K562 (cell line): Measurements from ENCODE around the gene ANKRD2. TPM values are rescaled to one million over a fixed set of nuclear protein-coding genes. Genes with fewer than 3 reads are reported as not detected.

Source experiments
- ATAC-seq: fragments of 200-7000 bp; cut with Tn5 transposase; 3 replicates; pipeline ENCODE4 v1.9.1; 2020; ENCODE audit warnings: moderate library complexity
- BruUV-seq: library from RNA; stranded (reverse); fragments of 400-500 nt; replicated peaks from 2 replicates; lab custom pipeline; 2021; lab: Mats Ljungman, UMichigan
- CTCF ChIA-PET: fragments of 300-600 bp; formaldehyde crosslinking; extraction: SDS; loops from one replicate; lab custom pipeline; 2021; ENCODE audit warnings: low intra/inter-chr PET ratio; lab: Yijun Ruan, JAX
- POLR2A ChIA-PET: fragments of 300-600, 350-650 bp; sonication (Branson Sonifier 250); formaldehyde crosslinking; extraction: SDS; loops from one replicate; lab custom pipeline; 2021; ENCODE audit warnings: antibody characterized with exemption, inconsistent platforms; lab: Yijun Ruan, JAX
- DNase-seq, 4 experiments: peaks; one replicate each; pipeline versions ENCODE4 v3.0.0 to v3.0.0-alpha.2; 2011 to 2018; ENCODE audit warnings: low spot score in 3 of 4, mixed read lengths in 3 of 4; ENCODE audit errors: extremely low read depth in 1 of 4
- FAIRE-seq: peaks from 2 replicates; lab custom pipeline; 2011; peaks lifted over from hg19 to GRCh38; lab: Jason Lieb, UNC
- H2AFZ ChIP-seq: 2 replicates; pipeline ENCODE4 v1.6.0; 2011; ENCODE audit warnings: low read depth, low read length, control low read depth, inconsistent platforms
- H3K27ac ChIP-seq: fragments of 200-600 bp; 3 replicates; pipeline ENCODE4 v1.8.0; 2011; ENCODE audit warnings: low read depth, mild to moderate bottlenecking, control low read depth, inconsistent platforms, low read length, moderate library complexity, mixed read lengths; ENCODE audit errors: extremely low read depth
- H3K27me3 ChIP-seq, 2 experiments: fragments of 300-600 bp in 1 of 2; 2 replicates in 1 of 2; 3 replicates in 1 of 2; pipeline versions ENCODE4 v1.6.0 to v1.8.0; 2011; ENCODE audit warnings: inconsistent platforms in 2 of 2, low read length in 2 of 2, mild to moderate bottlenecking in 1 of 2, mixed read lengths in 1 of 2, moderate library complexity in 1 of 2; ENCODE audit not compliant: control insufficient read depth in 2 of 2, insufficient read depth in 2 of 2
- H3K36me3 ChIP-seq: fragments of 300-600 bp; 3 replicates; pipeline ENCODE4 v1.8.0; 2011; ENCODE audit warnings: mild to moderate bottlenecking, low read length, inconsistent platforms; ENCODE audit not compliant: control insufficient read depth, insufficient read depth
- H3K4me1 ChIP-seq, 2 experiments: fragments of 200-600 bp in 1 of 2; replicated peaks in 1 of 2; 2 replicates in 1 of 2; 3 replicates in 1 of 2; pipeline versions ENCODE4 v1.5.1 to v1.8.0; 2011; ENCODE audit warnings: inconsistent platforms in 2 of 2, low read length in 2 of 2, mild to moderate bottlenecking in 1 of 2, mixed read lengths in 1 of 2, moderate library complexity in 1 of 2; ENCODE audit not compliant: control insufficient read depth in 2 of 2, insufficient read depth in 2 of 2
- H3K4me2 ChIP-seq: 2 replicates; pipeline ENCODE4 v1.6.1; 2011; ENCODE audit warnings: low read length, control low read depth, inconsistent platforms, mixed read lengths; ENCODE audit not compliant: insufficient read depth
- H3K4me3 ChIP-seq: fragments of 200-600 bp; sonication (generic), shearing (Covaris generic); 2 replicates; pipeline ENCODE4 v1.5.1; 2016; ENCODE audit warnings: control low read depth, inconsistent platforms
- H3K79me2 ChIP-seq: fragments of 200-600 bp; 3 replicates; pipeline ENCODE4 v1.8.0; 2011; ENCODE audit warnings: low read length, inconsistent platforms; ENCODE audit not compliant: control insufficient read depth, insufficient read depth
- H3K9ac ChIP-seq, 2 experiments: 2 replicates each; pipeline versions ENCODE4 v1.6.0 to v1.6.1; 2011; ENCODE audit warnings: low read depth in 2 of 2, low read length in 2 of 2, control low read depth in 1 of 2, inconsistent platforms in 1 of 2, mild to moderate bottlenecking in 1 of 2, mixed read lengths in 1 of 2; ENCODE audit not compliant: insufficient read depth in 1 of 2
- H3K9me1 ChIP-seq: one replicate; pipeline ENCODE4 v1.6.0; 2011; ENCODE audit warnings: inconsistent platforms, mild to moderate bottlenecking, low read length, moderate library complexity; ENCODE audit not compliant: control insufficient read depth, insufficient read depth
- H3K9me3 ChIP-seq: replicated peaks from 2 replicates; pipeline ENCODE4 v1.5.1; 2011; ENCODE audit warnings: low read depth, low read length, inconsistent platforms; ENCODE audit not compliant: control insufficient read depth, insufficient read depth
- H4K20me1 ChIP-seq: replicated peaks from 2 replicates; pipeline ENCODE4 v1.6.1; 2011; ENCODE audit warnings: low read length, inconsistent platforms, mixed read lengths; ENCODE audit not compliant: control insufficient read depth, insufficient read depth
- NCOA2 ChIP-seq, 2 experiments: fragments of 450-650 bp; IDR thresholded peaks; 2 replicates each; pipeline ENCODE4 v1.6.1; 2018; ENCODE audit warnings: mild to moderate bottlenecking in 2 of 2, moderate library complexity in 1 of 2; ENCODE audit not compliant: partially characterized antibody in 2 of 2
- PHB2 ChIP-seq: fragments of 450-650 bp; IDR thresholded peaks from 2 replicates; pipeline ENCODE4 v1.6.1; 2017; ENCODE audit warnings: low read depth
- RBM22 ChIP-seq: fragments of 200-400 bp; formaldehyde crosslinking; IDR thresholded peaks from 2 replicates; pipeline ENCODE4 v1.6.1; 2018; ENCODE audit warnings: low read length, low read depth; ENCODE audit not compliant: poor library complexity, severe bottlenecking
- STAG1 ChIP-seq: sonication (generic); formaldehyde crosslinking; IDR thresholded peaks from 2 replicates; pipeline ENCODE4 v1.5.0; 2020; ENCODE audit warnings: missing genetic modification reagents, borderline replicate concordance
- TAF15 ChIP-seq: fragments of 200-400 bp; formaldehyde crosslinking; IDR thresholded peaks from 2 replicates; pipeline ENCODE4 v1.6.1; 2017; ENCODE audit warnings: mild to moderate bottlenecking, low read depth, low read length, moderate library complexity
- ZBTB1 ChIP-seq: sonication (generic); formaldehyde crosslinking; IDR thresholded peaks from 2 replicates; pipeline ENCODE4 v1.8.1; 2023; ENCODE audit warnings: missing genetic modification reagents, low read depth, mild to moderate bottlenecking, borderline replicate concordance
- ZNF134 ChIP-seq: fragments of 250-450 bp; sonication (Bioruptor Pico); conservative IDR thresholded peaks from 2 replicates; pipeline ENCODE4 v1.4.0; 2020
- ZNF175 ChIP-seq: fragments of 200-800 bp; sonication (Bioruptor generic); IDR thresholded peaks from 2 replicates; pipeline ENCODE4 v1.6.1; 2016; ENCODE audit warnings: low read depth, mild to moderate bottlenecking, missing genetic modification characterization, missing compliant biosample characterization
- ZNF41 ChIP-seq: fragments of 250-450 bp; sonication (Bioruptor Pico); conservative IDR thresholded peaks from 2 replicates; pipeline ENCODE4 v1.4.0; 2020; ENCODE audit warnings: mild to moderate bottlenecking
- ZNF586 ChIP-seq: fragments of 450-650 bp; formaldehyde crosslinking; conservative IDR thresholded peaks from 2 replicates; pipeline ENCODE4 v1.4.0; 2020; ENCODE audit warnings: mild to moderate bottlenecking, moderate library complexity
- WGBS: fragments of 100-300 bp; shearing (Covaris generic); methylation state at CpG from one replicate; pipeline ENCODE4 v1.1.6; 2016; ENCODE audit warnings: low coverage, mixed read lengths; ENCODE audit not compliant: insufficient coverage; ENCODE audit errors: missing lambda C conversion rate; 5-methylcytosine and 5-hydroxymethylcytosine counted together
- in situ Hi-C: fragments of 300-500 bp; cut with MboI; formaldehyde crosslinking; loops from 4 replicates; pipeline ENCODE4 v1.15.0; 2018; ENCODE audit warnings: inconsistent platforms, mixed read lengths
- intact Hi-C: fragments of 100-400 bp; cut with micrococcal nuclease; formaldehyde crosslinking; loops from 2 replicates; pipeline ENCODE4 v1.14.2; 2022
- polyA plus RNA-seq, 8 experiments: library from polyadenylated mRNA; depleted of rRNA in 4 of 8; stranded (reverse) in 5 of 8; unstranded in 3 of 8; fragments of >200 nt; fragmentation: Nextera tagmentation in 2 of 8; fragmentation: Illumina TruSeq in 1 of 8; extraction: Ambion mirVana in 2 of 8; extraction: Trizol in 1 of 8; gene quantifications; 2 replicates each; pipeline versions ENCODE4 v1.2.1 to v1.2.3, GENCODE V29; 2011 to 2014; ENCODE audit warnings: inconsistent platforms in 1 of 8, missing spikeins in 1 of 8
- total RNA-seq, 7 experiments: library from RNA; depleted of rRNA in 6 of 7; stranded (reverse); fragments of >200 nt in 6 of 7; fragmentation: Illumina TruSeq in 2 of 7; extraction: Trizol in 2 of 7; gene quantifications; 2 replicates each; pipeline versions ENCODE4 v1.2.1 to v1.2.3, GENCODE V29; 2011 to 2021; ENCODE audit warnings: low replicate concordance in 1 of 7
- TF ChIP-seq, protein P1 (sequence below): sonication (generic); formaldehyde crosslinking; IDR thresholded peaks from 2 replicates; pipeline ENCODE4 v1.8.1; 2022; ENCODE audit warnings: missing genetic modification reagents
- TF ChIP-seq, protein P2 (sequence below): fragments of 450-650 bp; formaldehyde crosslinking; IDR thresholded peaks from 2 replicates; pipeline ENCODE4 v1.4.0; 2020; ENCODE audit warnings: mild to moderate bottlenecking, mixed read lengths

ANKRD2 gene
- total and polyA plus RNA-seq, 9 of the 15 experiments (the other 6 are each of a cell fraction or from before 2014, with no cell fraction given), result not detected

DNA sequence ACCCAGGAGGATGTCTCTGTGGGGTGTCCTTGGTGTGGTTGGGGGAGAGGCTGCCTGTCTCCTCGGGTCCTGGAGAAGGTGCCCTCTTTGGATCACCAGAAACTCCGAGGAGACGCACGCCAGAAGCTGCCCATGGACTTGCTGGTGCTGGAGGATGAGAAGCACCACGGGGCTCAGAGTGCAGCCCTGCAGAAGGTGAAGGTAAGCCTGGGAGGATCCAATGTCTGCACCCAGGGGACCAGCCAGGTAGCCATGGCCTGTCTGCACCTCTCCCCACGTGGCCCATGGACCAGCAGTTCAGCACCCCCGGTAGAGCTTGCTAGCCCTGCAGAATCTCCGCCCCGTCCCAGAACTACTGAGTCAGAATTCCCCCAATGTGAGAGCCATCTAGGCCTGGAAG is 5.1 kb downstream of the ANKRD2 start:
- no peak overlapping the region for H3K4me3 ChIP-seq
- no peak overlapping the region for H3K9ac ChIP-seq
- H3K27ac ChIP-seq, result no peak overlapping the region
- POLR2A ChIA-PET, result no interaction called here
- H3K4me2 ChIP-seq, result no peak overlapping the region
- H4K20me1 ChIP-seq, result no peaks in the 10 kb centered on the region
- intact Hi-C loops, result loop anchor here (10.0 kb wide), 1 partner anchor 107 kb away; the partner anchor contains the start of gene AVPI1
- no peaks in the 10 kb centered on the region for H3K36me3 ChIP-seq
- H3K79me2 ChIP-seq, result no peaks in the 10 kb centered on the region
- H3K4me1 ChIP-seq, result peaks cover 2 to 8% of the 10 kb centered on the region in 2 experiments; a peak in 4 of 5 replicates
- H3K9me3 ChIP-seq, result no peaks in the 10 kb centered on the region
- CTCF ChIA-PET, result no interaction called here
- no peak overlapping the region for H2AFZ ChIP-seq
- no peak for ATAC-seq
- no peak for DNase-seq
- FAIRE-seq, result no peak
- in situ Hi-C loops, result no loop called here
- no TSS peak for BruUV-seq
- 12% methylated on average over 6 of the region's 9 CpGs for WGBS
- TF ChIP-seq, protein P1, sequence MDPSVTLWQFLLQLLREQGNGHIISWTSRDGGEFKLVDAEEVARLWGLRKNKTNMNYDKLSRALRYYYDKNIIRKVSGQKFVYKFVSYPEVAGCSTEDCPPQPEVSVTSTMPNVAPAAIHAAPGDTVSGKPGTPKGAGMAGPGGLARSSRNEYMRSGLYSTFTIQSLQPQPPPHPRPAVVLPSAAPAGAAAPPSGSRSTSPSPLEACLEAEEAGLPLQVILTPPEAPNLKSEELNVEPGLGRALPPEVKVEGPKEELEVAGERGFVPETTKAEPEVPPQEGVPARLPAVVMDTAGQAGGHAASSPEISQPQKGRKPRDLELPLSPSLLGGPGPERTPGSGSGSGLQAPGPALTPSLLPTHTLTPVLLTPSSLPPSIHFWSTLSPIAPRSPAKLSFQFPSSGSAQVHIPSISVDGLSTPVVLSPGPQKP (CRISPR knock-in tag), result no peak
- no peaks in the 10 kb centered on the region for H3K9me1 ChIP-seq
- H3K27me3 ChIP-seq, result no peaks in the 10 kb centered on the region

- intact Hi-C loops (loop anchor here (10.0 kb wide), 1 partner anchor 106 kb away; the partner anchor contains the start of gene AVPI1), in situ Hi-C loops (no loop called here)
- no peaks in the 10 kb centered on the region for H3K36me3 ChIP-seq
- no peak overlapping the region for H3K4me2 ChIP-seq
- H3K9me3 ChIP-seq, result no peaks in the 10 kb centered on the region
- no peaks in the 10 kb centered on the region for H3K79me2 ChIP-seq
- H3K9me1 ChIP-seq, result no peaks in the 10 kb centered on the region
- peaks cover 2 to 7% of the 10 kb centered on the region in 2 experiments; a peak in 4 of 5 replicates for H3K4me1 ChIP-seq
- no peak overlapping the region for H3K9ac ChIP-seq
- no peaks in the 10 kb centered on the region for H3K27me3 ChIP-seq
- H2AFZ ChIP-seq, result no peak overlapping the region
- H3K27ac ChIP-seq, result no peak overlapping the region
- FAIRE-seq (no peak), ATAC-seq (no peak), DNase-seq (no peak)
- ChIA-PET CTCF (no interaction called here), POLR2A (no interaction called here)
- WGBS, result 29% methylated on average over 5 of the region's 40 CpGs
- no peak overlapping the region for H3K4me3 ChIP-seq
- H4K20me1 ChIP-seq, result no peaks in the 10 kb centered on the region
- no TSS peak for BruUV-seq
- no peak for TF ChIP-seq TAF15
- no peak for TF ChIP-seq PHB2
- TF ChIP-seq ZNF41 (CRISPR knock-in tag), result no peak
- TF ChIP-seq ZNF175 (CRISPR knock-in tag), result no peak
- TF ChIP-seq NCOA2 (IDR thresholded peaks at IDR 0.05; ENCODE audit: partially characterized antibody in 2 of 2), result no peak
- no peak for TF ChIP-seq ZBTB1
- TF ChIP-seq RBM22, result no peak
- no peak for TF ChIP-seq STAG1
- no peak for TF ChIP-seq ZNF586 (CRISPR knock-in tag)
- no peak for TF ChIP-seq ZNF134 (CRISPR knock-in tag)
- TF ChIP-seq, protein P2, sequence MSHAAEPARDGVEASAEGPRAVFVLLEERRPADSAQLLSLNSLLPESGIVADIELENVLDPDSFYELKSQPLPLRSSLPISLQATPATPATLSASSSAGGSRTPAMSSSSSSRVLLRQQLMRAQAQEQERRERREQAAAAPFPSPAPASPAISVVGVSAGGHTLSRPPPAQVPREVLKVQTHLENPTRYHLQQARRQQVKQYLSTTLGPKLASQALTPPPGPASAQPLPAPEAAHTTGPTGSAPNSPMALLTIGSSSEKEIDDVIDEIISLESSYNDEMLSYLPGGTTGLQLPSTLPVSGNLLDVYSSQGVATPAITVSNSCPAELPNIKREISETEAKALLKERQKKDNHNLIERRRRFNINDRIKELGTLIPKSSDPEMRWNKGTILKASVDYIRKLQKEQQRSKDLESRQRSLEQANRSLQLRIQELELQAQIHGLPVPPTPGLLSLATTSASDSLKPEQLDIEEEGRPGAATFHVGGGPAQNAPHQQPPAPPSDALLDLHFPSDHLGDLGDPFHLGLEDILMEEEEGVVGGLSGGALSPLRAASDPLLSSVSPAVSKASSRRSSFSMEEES (CRISPR knock-in tag), result no peak
Observed at GRCh38 chr10:97578171-97578844, 5.7 kb downstream of the ANKRD2 start.
